ENCODE results near the gene NAA80.
"Not testable (repeated sequence)": the region's sequence is repeated elsewhere in the genome, so short reads cannot be mapped to it uniquely, and the experiment has no call there.

NAA80 gene

GRCh38 chr3:50292159-50293078 lies 6.8 kb downstream of the NAA80 start, which contains the start of gene IFRD2:
Gene IFRD2 (minus strand): TSS chr3:50292429. CDS start chr3:50292274, 155 bp downstream.
- peak within 1 kb of the TSS; percentile 90 for H3K4me3 ChIP-seq (ENCODE audit: low read depth, low read length)
- TF ChIP-seq, protein P1, sequence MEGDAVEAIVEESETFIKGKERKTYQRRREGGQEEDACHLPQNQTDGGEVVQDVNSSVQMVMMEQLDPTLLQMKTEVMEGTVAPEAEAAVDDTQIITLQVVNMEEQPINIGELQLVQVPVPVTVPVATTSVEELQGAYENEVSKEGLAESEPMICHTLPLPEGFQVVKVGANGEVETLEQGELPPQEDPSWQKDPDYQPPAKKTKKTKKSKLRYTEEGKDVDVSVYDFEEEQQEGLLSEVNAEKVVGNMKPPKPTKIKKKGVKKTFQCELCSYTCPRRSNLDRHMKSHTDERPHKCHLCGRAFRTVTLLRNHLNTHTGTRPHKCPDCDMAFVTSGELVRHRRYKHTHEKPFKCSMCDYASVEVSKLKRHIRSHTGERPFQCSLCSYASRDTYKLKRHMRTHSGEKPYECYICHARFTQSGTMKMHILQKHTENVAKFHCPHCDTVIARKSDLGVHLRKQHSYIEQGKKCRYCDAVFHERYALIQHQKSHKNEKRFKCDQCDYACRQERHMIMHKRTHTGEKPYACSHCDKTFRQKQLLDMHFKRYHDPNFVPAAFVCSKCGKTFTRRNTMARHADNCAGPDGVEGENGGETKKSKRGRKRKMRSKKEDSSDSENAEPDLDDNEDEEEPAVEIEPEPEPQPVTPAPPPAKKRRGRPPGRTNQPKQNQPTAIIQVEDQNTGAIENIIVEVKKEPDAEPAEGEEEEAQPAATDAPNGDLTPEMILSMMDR (IDR thresholded peaks at IDR 0.05; ENCODE audit: low read depth, low read length): no peak

- TF ChIP-seq, protein P1 (IDR thresholded peaks at IDR 0.05; ENCODE audit: low read depth, low read length): no peak
- no peak overlapping the region for H3K4me3 ChIP-seq (ENCODE audit: low read depth, low read length)
Measured at GRCh38 chr3:50290161-50290641, 9.0 kb downstream of the NAA80 start.

DNA sequence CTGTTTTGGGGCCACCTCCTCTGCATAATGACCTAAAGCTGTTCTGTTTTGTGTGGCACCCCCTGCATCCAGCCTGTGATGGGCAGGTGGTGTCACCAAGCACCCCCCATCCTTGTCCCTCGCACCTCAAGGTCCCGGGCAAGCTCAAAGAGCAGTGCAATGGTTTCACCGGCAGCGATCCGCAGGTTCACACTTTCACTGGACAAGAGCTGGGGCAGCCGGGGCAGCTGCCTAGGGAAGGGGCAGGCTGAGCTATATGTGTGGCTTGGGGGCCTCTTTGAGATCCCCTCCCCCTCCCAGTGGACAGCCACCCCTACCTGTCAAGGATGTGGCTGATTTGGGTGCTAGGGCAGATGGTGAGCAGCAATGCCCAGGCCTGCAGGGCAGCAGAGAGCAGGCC lies 10.1 kb downstream of the NAA80 start:
- TF ChIP-seq, protein P1 (IDR thresholded peaks at IDR 0.05; ENCODE audit: low read depth, low read length): no peak
- H3K4me3 ChIP-seq (ENCODE audit: low read depth, low read length): no peak overlapping the region

DNA sequence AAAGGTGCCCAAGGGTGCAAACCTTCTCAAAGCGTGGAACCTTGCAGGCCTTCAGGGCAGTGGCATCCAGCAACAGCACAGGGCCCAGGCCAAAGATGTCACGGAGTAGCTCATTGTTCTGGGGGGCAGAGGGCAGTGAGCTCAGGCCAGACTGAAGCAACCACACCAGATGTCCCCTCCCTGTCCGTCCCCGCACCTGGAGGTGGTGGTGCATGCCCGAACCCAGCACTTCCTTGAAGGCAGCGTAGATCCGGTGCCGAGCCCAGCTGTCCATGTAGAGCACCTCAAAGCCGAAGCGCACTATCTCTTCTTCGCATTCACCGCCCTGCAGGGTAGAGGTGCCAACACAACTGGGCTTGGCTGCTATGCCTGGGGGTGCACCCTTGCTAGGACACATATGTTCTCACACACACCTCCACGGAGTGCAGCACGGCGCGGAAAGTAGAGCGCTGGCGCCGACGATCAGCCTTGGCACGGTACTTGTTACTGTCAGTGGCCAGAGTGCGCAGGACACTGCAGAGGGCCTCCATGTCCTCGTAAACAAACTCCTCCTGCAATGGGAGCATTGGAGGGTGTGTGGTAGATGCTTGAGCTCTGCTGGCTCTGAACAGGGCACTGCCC lies 10.7 kb downstream of the NAA80 start:
- TF ChIP-seq, protein P1 (IDR thresholded peaks at IDR 0.05; ENCODE audit: low read depth, low read length): no peak
- no peak overlapping the region for H3K4me3 ChIP-seq (ENCODE audit: low read depth, low read length)

DNA sequence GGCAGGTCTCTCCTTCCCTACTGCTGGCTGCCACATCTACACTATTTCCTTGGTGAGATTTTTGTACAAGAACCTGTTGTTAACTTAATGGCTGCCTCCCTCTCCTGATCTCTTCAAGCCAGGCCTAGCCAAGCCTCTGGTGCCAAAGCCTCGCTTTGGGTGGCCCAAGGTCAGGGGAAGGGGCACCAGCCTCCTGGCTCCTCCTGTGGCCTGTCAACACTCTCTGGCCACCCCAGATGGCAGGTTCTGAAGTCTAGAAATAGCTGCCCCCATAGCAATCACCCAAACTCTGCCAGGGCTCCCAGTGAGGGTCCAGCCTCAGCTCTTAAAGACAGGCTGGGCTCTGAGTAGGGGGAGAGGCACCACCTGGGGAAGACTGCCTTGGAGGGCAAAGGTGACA lies 11.9 kb downstream of the NAA80 start:
- H3K4me3 ChIP-seq (ENCODE audit: low read depth, low read length): no peak overlapping the region
- TF ChIP-seq, protein P1 (IDR thresholded peaks at IDR 0.05; ENCODE audit: low read depth, low read length): no peak

- TF ChIP-seq, protein P1 (IDR thresholded peaks at IDR 0.05; ENCODE audit: low read depth, low read length): no peak
- no peak overlapping the region for H3K4me3 ChIP-seq (ENCODE audit: low read depth, low read length)
Measured at GRCh38 chr3:50286322-50287227, 12.6 kb downstream of the NAA80 start.

GRCh38 chr3:50284121-50284520 lies 15.1 kb downstream of the NAA80 start:
- not testable (repeated sequence) for H3K4me3 ChIP-seq (ENCODE audit: low read depth, low read length)

Measured in WI38 (cell line).